ENCODE data around the gene TGIF1.

DNA sequence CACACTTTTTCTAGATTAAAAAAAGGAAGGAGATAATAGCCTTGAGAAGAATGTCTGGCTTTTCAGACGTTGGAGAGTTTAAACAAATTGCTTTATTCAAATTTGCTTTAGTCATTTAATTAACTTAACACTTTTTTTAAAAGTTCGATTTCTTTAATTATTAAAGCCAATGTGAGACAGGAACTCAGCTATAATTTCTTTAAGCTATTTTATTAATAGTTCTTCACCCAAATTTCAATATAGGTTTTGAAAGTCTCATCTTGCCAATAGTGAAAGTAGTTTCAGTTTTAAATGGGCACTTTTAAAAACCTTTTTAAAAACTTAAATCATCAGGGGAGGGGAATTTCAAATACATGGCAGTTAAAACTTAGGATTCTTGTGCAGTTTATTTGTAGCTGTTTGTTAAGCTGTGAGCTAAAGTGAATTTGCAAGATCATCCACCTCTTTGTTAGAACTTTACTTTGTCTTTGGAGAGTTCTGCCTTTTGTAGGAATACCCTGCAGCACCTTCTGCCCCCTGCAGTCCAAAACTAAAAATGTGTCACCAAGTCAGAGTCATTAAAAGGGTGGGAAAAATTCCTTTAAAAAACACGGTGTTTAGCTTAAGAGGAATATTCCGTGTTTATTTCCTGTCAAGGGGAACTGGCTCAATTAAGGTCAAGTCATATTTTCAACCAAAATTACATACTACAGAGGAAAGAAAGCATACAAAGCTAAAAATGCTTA lies 4.6 kb downstream of the TGIF1 start:
- no peak for TF ChIP-seq POLR2A (IDR thresholded peaks at IDR 0.05)
- TF ChIP-seq, protein P1, sequence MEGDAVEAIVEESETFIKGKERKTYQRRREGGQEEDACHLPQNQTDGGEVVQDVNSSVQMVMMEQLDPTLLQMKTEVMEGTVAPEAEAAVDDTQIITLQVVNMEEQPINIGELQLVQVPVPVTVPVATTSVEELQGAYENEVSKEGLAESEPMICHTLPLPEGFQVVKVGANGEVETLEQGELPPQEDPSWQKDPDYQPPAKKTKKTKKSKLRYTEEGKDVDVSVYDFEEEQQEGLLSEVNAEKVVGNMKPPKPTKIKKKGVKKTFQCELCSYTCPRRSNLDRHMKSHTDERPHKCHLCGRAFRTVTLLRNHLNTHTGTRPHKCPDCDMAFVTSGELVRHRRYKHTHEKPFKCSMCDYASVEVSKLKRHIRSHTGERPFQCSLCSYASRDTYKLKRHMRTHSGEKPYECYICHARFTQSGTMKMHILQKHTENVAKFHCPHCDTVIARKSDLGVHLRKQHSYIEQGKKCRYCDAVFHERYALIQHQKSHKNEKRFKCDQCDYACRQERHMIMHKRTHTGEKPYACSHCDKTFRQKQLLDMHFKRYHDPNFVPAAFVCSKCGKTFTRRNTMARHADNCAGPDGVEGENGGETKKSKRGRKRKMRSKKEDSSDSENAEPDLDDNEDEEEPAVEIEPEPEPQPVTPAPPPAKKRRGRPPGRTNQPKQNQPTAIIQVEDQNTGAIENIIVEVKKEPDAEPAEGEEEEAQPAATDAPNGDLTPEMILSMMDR (IDR thresholded peaks at IDR 0.05): no peak

All from lower leg skin (tissue), 3 donors.